Measurements from ENCODE around the gene ANO8. TPM values are rescaled to one million over a fixed set of nuclear protein-coding genes. Genes with fewer than 3 reads are reported as not detected.

The ANO8 gene
- total RNA-seq, 1 donor from 2014 or later: 19.0 TPM

DNA sequence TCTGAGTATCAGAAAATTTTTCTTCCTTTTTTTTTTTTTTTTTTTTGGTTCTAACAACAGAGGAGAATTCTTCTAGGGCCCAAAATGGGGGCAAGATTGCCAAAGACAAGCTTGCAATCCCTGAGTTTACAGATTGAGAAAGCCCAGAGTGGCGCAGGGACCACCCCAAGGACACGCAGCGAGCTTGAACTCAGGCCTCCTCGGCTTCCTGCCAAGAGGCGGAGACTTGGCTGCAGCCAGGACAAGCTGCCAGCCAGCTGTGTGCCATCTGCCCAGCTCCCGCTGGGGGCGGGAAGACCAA, 29.5 kb downstream of the ANO8 start:
- no peaks in the 10 kb centered on the region for H3K9me3 Mint-ChIP-seq (ENCODE audit: unreplicated experiment)
- H3K27me3 Mint-ChIP-seq (ENCODE audit: unreplicated experiment): peaks cover 3% of the 10 kb centered on the region
- H3K36me3 Mint-ChIP-seq (ENCODE audit: low read depth, unreplicated experiment): peaks cover 6% of the 10 kb centered on the region
- H3K4me1 Mint-ChIP-seq (ENCODE audit: unreplicated experiment): peaks cover 17% of the 10 kb centered on the region
- DNase-seq (ENCODE audit: low spot score): no peak
- peak overlapping the region; percentile 93 for H3K4me3 Mint-ChIP-seq (ENCODE audit: unreplicated experiment)
- H3K27ac Mint-ChIP-seq (ENCODE audit: unreplicated experiment): peak overlapping the region; percentile 91
- TF ChIP-seq CTCF (IDR thresholded peaks at IDR 0.05; ENCODE audit: unreplicated experiment): no peak

DNA sequence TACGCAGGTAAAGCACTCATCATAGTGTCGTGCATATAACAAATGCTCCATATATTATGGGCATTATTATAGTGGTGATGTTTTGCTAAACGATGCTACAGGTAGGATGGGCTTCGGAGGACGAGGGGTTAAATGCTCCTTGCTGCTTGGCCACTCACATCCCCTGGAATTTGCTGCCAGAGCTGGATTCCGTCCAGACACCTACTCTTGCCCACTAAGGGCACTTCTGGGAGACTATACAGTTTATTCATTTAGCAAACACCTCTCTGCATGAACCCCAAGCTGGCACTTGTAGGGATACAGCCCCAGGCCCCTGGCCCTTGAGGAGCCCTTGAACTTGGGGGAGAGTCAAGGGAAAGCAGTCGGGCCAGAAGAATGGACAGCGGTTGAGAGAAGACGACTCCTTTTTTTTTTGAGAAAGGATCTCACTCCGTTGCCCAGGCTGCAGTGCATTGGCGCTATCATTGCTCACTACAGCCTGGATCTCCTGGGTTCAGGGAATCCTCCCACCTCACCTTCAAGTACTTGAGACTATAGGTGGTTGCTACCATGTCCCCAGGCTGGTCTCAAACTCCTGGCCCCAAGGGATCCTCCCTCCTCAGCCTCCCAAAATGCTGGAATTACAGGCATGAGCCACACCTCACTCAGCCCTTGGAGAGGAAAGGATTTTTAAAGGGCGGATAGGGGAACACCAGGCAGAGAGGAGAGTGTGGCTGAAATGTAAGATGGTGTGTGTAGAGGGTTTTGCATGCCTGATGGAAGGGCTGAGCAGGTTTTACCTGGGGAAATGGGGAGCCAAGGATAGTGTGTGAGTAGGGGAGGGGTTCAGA, 30.1 kb downstream of the ANO8 start:
- Mint-ChIP-seq H3K27me3 (ENCODE audit: unreplicated experiment) (peaks cover 3% of the 10 kb centered on the region), H3K4me3 (ENCODE audit: unreplicated experiment) (peak overlapping the region; percentile 80), H3K36me3 (ENCODE audit: low read depth, unreplicated experiment) (peaks cover 6% of the 10 kb centered on the region), H3K27ac (ENCODE audit: unreplicated experiment) (peak overlapping the region; percentile 91), H3K9me3 (ENCODE audit: unreplicated experiment) (no peaks in the 10 kb centered on the region), H3K4me1 (ENCODE audit: unreplicated experiment) (peaks cover 17% of the 10 kb centered on the region)
- no peak for TF ChIP-seq CTCF (IDR thresholded peaks at IDR 0.05; ENCODE audit: unreplicated experiment)
- no peak for DNase-seq (ENCODE audit: low spot score)

GRCh38 chr19:17303940-17304267, 30.8 kb downstream of the ANO8 start:
- Mint-ChIP-seq H3K27ac (ENCODE audit: unreplicated experiment) (no peak overlapping the region), H3K36me3 (ENCODE audit: low read depth, unreplicated experiment) (peaks cover 6% of the 10 kb centered on the region), H3K27me3 (ENCODE audit: unreplicated experiment) (peaks cover 3% of the 10 kb centered on the region), H3K4me3 (ENCODE audit: unreplicated experiment) (peak overlapping the region; percentile 79), H3K4me1 (ENCODE audit: unreplicated experiment) (peaks cover 17% of the 10 kb centered on the region), H3K9me3 (ENCODE audit: unreplicated experiment) (no peaks in the 10 kb centered on the region)
- DNase-seq (ENCODE audit: low spot score): no peak
- TF ChIP-seq CTCF (IDR thresholded peaks at IDR 0.05; ENCODE audit: unreplicated experiment): no peak

DNA sequence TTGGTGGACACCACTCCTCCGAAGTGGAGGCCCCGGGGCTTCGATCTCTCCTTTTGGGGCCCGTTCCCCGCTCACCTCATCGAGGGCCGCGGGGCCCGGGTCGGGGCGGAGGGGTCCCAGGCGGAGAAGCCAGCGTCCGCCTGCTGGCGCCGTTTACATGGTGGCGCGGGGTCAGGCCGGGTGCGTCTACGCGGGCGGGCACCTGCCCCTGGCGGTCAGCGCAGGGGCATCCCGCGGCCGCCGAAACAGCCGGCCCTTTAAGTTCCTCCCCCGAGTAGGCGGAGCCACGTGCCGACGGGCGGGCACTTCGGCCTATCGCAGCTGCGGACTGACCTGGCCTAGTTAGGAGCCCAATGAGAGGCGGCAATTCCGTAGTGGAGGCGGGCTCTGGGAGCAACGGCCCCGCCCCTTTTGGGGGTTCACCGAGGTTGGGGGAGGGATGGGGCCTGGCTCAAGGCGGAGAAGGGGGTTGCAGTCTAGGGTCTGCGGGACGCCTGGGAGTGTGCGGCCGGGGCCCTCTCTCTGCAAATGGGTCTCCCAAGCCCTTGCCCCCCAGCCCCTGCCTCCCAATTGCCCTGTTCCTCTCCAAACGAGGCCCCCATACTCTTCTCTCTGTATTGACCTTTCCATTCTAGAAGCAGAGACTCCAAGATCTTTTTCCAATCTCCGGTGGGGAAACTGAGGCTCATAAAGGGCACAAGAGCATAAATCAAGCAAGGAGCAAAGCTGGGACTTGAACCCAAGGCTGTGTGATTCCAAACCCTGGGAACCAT, 31.3 kb downstream of the ANO8 start, which contains the start of gene ABHD8:
ABHD8 (minus strand) TSS at position 259 of the 773 bp plus-strand sequence. CDS start 1,809 bp downstream, outside the sequence.
- Mint-ChIP-seq H3K27me3 (ENCODE audit: unreplicated experiment) (peaks cover 3% of the 10 kb centered on the region), H3K9me3 (ENCODE audit: unreplicated experiment) (no peaks in the 10 kb centered on the region), H3K36me3 (ENCODE audit: low read depth, unreplicated experiment) (peaks cover 6% of the 10 kb centered on the region), H3K4me3 (ENCODE audit: unreplicated experiment) (peak within 1 kb of the TSS; percentile 79), H3K27ac (ENCODE audit: unreplicated experiment) (no peak within 1 kb of the TSS), H3K4me1 (ENCODE audit: unreplicated experiment) (peaks cover 17% of the 10 kb centered on the region)
- peak; percentile 74 for TF ChIP-seq CTCF (IDR thresholded peaks at IDR 0.05; ENCODE audit: unreplicated experiment)
- peak; percentile 98 for DNase-seq (ENCODE audit: low spot score)

Measured in endothelial cell (in vitro differentiated cells).